EH (cell line): ENCODE results near the gene SOBP.
A peak's percentile ranks its signal among the peaks of the same experiment; 100 is the strongest.

Experiments used
- DNase-seq: peaks from one replicate; pipeline ENCODE4 v3.0.0-alpha.2; 2015; ENCODE audit warnings: low read depth

Gene SOBP

GRCh38 chr6:107658920-107659865, 169.3 kb downstream of the SOBP start:
- DNase-seq, result no peak

- no peak for DNase-seq
Measured at GRCh38 chr6:107660839-107661238, 170.9 kb downstream of the SOBP start.

GRCh38 chr6:107661291-107661690, 171.4 kb downstream of the SOBP start:
- no peak for DNase-seq

GRCh38 chr6:107662333-107662732, 172.4 kb downstream of the SOBP start:
- DNase-seq, result no peak

- DNase-seq, result no peak
Measured at GRCh38 chr6:107663308-107663707, 173.4 kb downstream of the SOBP start.

GRCh38 chr6:107665382-107665781, 175.5 kb downstream of the SOBP start:
- DNase-seq, result peak; percentile 56

GRCh38 chr6:107666084-107666980, 176.4 kb downstream of the SOBP start:
- no peak for DNase-seq

GRCh38 chr6:107666981-107667601, 177.2 kb downstream of the SOBP start:
- DNase-seq, result no peak

GRCh38 chr6:107667790-107668189, 177.9 kb downstream of the SOBP start:
- no peak for DNase-seq

- no peak for DNase-seq
Measured at GRCh38 chr6:107668743-107669474, 179.0 kb downstream of the SOBP start.

- DNase-seq, result peak; percentile 56
Measured at GRCh38 chr6:107670792-107671199, 180.9 kb downstream of the SOBP start.

- no peak for DNase-seq
Measured at GRCh38 chr6:107673076-107673494, 183.2 kb downstream of the SOBP start.

GRCh38 chr6:107674995-107675738, 185.2 kb downstream of the SOBP start:
- peak; percentile 80 for DNase-seq

- no peak for DNase-seq
Measured at GRCh38 chr6:107676042-107676441, 186.1 kb downstream of the SOBP start.

- no peak for DNase-seq
Measured at GRCh38 chr6:107677399-107677798, 187.5 kb downstream of the SOBP start.

- DNase-seq, result peak; percentile 59
Measured at GRCh38 chr6:107679457-107679856, 189.5 kb downstream of the SOBP start.

- no peak for DNase-seq
Measured at GRCh38 chr6:107682721-107683120, 192.8 kb downstream of the SOBP start.

GRCh38 chr6:107683183-107683582, 193.3 kb downstream of the SOBP start:
- no peak for DNase-seq

- no peak for DNase-seq
Measured at GRCh38 chr6:107684996-107685395, 195.1 kb downstream of the SOBP start.

- no peak for DNase-seq
Measured at GRCh38 chr6:107689190-107689589, 199.3 kb downstream of the SOBP start.
